ENCODE results near the gene HMGCS2. TPM values are rescaled to one million over a fixed set of nuclear protein-coding genes. Genes with fewer than 3 reads are reported as not detected.
"Not testable (repeated sequence)": the region's sequence is repeated elsewhere in the genome, so short reads cannot be mapped to it uniquely, and the experiment has no call there.

Gene HMGCS2
- total RNA-seq, 2 experiments from 2014 or later = not detected

DNA sequence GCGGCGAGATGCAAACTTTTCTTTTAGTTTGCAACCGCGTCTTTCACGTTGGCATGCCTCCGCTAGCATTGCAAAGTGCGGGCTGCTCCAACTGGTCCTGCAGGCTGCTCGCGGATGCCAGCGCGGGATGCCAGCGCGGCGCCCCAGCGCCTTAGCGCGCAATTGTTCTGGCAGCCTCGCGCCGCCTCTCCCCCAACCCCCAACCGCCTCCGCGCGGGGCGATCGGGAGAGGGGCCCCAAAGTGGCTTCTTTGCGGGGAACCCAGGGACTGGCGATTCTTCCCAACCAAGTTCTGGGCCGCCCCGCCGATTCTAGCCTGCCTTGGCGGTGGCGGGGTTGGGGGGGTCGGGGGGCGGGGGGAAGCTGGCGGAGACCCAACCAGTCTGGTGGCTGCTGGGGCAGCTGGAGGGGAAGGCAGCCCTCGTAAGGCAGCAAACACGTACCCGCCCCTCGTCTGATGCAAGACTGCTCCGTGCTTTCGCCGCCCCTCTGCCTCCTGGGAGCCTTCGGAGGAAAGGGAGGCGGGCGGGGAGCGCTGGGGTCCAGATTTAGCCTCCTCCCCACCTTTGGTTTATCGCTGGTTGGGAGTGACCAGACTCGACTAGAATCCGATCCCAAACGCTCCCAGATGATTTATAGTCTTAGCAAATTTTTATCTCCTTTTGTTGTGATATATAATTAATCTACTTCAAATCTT lies 56.2 kb downstream of the HMGCS2 start:
- POLR2A ChIA-PET = interaction anchor here (0.6 kb wide), 1 partner anchor 224 kb away, joined by 3 read pairs; no protein-coding TSS in a partner anchor
- Mint-ChIP-seq H3K27me3 (peaks cover 28% of the 10 kb centered on the region), H3K4me3 (peak overlapping the region; percentile 95), H3K4me1 (peaks cover 43% of the 10 kb centered on the region), H3K9me3 (no peaks in the 10 kb centered on the region), H3K27ac (peak overlapping the region; percentile 90), H3K36me3 (ENCODE audit: low read depth) (peaks cover 13% of the 10 kb centered on the region)
- DNase-seq = peak; percentile 60
- CTCF ChIA-PET = no interaction called here

DNA sequence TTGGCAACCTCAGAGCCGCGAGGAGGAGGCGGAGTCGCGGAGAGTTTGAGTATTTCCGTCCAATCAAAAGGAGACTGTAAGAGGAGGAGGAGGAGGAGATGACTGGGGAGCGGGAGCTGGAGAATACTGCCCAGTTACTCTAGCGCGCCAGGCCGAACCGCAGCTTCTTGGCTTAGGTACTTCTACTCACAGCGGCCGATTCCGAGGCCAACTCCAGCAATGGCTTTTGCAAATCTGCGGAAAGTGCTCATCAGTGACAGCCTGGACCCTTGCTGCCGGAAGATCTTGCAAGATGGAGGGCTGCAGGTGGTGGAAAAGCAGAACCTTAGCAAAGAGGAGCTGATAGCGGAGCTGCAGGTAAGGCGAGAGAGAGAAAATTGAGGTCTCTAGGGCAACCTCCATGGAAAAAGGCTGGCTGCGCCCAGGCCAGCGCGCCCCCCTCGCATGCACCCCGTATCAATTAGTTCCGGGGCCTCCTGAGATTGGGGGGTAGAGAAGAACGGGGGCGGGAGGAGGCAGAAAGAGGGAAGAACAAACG lies 56.8 kb downstream of the HMGCS2 start, which contains the start of gene PHGDH:
Gene PHGDH, plus strand, starts transcription at position 131 of the 538 bp plus-strand sequence. Its CDS starts 89 bp downstream, at position 220.
- CTCF ChIA-PET = no interaction called here
- Mint-ChIP-seq H3K27me3 (peaks cover 31% of the 10 kb centered on the region), H3K4me1 (peaks cover 43% of the 10 kb centered on the region), H3K27ac (peak within 1 kb of the TSS; percentile 90), H3K4me3 (peak within 1 kb of the TSS; percentile 95), H3K36me3 (ENCODE audit: low read depth) (peaks cover 12% of the 10 kb centered on the region), H3K9me3 (no peaks in the 10 kb centered on the region)
- DNase-seq = peak; percentile 72
- POLR2A ChIA-PET = interaction anchor here (0.6 kb wide), 1 partner anchor 224 kb away, joined by 3 read pairs; no protein-coding TSS in a partner anchor

DNA sequence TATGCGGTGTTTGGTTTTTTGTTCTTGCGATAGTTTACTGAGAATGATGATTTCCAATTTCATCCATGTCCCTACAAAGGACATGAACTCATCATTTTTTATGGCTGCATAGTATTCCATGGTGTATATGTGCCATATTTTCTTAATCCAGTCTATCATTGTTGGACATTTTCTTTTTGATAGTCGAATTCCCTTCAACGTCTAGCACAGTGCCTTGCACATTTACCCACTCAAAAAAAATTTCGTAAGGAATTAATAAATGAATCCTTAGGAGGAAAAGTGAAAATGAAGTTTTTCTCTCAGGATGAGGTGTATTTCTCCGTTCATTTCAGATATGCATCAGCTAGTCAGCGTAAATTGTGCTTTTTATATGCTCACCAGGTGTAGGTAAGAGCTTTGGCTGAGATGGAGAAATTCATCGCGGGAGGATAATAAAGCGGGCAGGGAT lies 57.3 kb downstream of the HMGCS2 start:
- H3K27ac Mint-ChIP-seq = peak overlapping the region; percentile 90
- POLR2A ChIA-PET, CTCF ChIA-PET: not testable (repeated sequence)

DNA sequence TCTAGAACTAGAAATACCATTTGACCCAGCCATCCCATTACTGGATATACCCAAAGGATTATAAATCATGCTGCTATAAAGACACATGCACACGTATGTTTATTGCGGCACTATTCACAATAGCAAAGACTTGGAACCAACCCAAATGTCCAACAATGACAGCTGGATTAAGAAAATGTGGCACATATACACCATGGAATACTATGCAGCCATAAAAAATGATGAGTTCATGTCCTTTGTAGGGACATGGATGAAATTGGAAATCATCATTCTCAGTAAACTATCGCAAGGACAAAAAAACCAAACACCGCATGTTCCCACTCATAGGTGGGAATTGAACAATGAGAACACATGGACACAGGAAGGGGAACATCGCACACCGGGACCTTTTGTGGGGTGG lies 62.1 kb downstream of the HMGCS2 start:
- CTCF ChIA-PET; DNase-seq; H3K36me3 Mint-ChIP-seq (ENCODE audit: low read depth); H3K4me3 Mint-ChIP-seq; H3K27ac Mint-ChIP-seq; H3K4me1 Mint-ChIP-seq; POLR2A ChIA-PET: not testable (repeated sequence)
- Mint-ChIP-seq H3K27me3 (peaks cover 43% of the 10 kb centered on the region), H3K9me3 (peaks cover 20% of the 10 kb centered on the region)

More for the DNA sequence above, 57.3 kb downstream of the HMGCS2 start:
- peaks cover 40% of the 10 kb centered on the region for H3K4me1 Mint-ChIP-seq
- peaks cover 31% of the 10 kb centered on the region for H3K27me3 Mint-ChIP-seq
- H3K4me3 Mint-ChIP-seq = peak overlapping the region; percentile 95
- DNase-seq, H3K9me3 Mint-ChIP-seq: not testable (repeated sequence)
- H3K36me3 Mint-ChIP-seq (ENCODE audit: low read depth) = peaks cover 12% of the 10 kb centered on the region

DNA sequence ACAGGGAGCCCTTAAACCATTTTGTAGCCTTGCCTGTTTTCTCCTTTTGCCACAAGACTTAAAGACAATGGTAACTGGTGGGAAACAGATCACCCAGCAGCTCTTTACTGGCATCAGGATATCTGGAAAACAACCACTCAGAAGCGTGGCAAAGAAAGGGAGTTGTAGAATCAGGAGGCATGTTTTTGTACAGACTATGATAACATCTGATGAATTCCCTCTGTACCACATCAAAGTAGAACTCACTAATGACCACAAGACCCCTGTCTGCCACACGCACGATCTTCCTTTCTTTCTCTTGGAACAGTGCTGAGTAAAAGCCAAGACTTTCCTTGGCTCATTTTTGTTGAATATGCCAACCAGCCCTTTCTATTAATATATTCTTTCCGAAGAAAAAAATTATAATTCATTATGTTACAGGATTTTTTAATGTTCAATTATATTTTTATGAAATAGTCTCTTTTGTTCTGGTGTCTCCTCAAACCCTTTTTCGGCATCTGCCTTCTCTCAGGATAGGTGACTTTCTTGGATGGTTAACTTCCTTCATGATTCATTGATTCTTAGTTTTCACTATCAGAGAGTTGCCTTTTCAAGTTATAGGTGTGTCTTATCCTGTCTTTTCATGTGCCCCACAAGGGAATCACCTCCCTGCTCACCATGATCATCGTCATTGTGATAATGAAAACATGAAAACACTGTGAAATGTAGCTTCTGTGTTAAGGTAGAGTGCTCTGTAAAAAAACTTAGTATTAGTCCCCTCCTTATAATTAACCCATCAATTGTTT lies 64.8 kb downstream of the HMGCS2 start:
- DNase-seq = no peak
- Mint-ChIP-seq H3K4me3 (no peak overlapping the region), H3K4me1 (no peaks in the 10 kb centered on the region), H3K36me3 (ENCODE audit: low read depth) (peaks cover 3% of the 10 kb centered on the region), H3K27me3 (peaks cover 33% of the 10 kb centered on the region), H3K27ac (no peak overlapping the region), H3K9me3 (peaks cover 28% of the 10 kb centered on the region)
- POLR2A ChIA-PET = no interaction called here
- CTCF ChIA-PET = no interaction called here

DNA sequence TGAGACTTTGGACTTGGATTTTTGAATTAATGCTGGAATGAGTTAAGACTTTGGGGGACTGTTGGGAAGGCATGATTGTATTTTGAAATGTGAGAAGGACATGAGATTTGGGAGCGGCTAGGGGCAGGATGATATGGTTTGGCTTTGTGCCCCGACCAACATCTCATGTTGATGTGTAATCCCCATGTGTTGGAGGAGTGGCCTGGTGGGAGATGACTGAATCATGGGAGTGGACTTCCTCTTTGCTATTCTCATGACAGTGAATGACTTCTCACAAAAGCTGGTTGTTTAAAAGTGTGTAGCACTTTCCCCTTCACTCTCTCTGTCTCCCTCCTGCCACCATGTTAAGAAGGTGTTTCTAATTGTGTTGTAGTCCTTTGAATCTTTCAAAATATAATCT lies 66.3 kb downstream of the HMGCS2 start:
- Mint-ChIP-seq H3K4me3 (no peak overlapping the region), H3K27ac (no peak overlapping the region), H3K36me3 (ENCODE audit: low read depth) (peaks cover 3% of the 10 kb centered on the region), H3K27me3 (peaks cover 26% of the 10 kb centered on the region), H3K9me3 (peaks cover 28% of the 10 kb centered on the region), H3K4me1 (no peaks in the 10 kb centered on the region)
- DNase-seq = no peak
- CTCF ChIA-PET = no interaction called here
- POLR2A ChIA-PET = no interaction called here

DNA sequence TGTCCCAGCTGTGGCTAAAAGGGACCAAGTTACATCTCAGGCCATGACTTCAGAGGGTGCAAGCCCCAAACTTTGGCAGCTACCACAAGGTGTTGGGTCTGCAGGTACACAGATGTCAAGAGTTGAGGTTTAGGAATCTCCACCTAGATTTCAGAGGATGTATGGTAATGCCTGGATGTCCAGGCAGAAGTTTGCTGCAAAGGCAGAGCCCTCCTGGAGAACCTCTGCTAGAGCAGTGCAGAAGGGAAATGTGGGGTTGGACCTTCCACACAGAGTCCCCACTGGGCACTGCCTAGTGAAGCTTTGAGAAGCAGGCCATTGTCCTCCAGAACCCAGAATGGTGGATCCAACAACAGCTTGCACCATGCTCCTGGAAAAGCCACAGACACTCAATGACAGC lies 67.0 kb downstream of the HMGCS2 start:
- Mint-ChIP-seq H3K4me1 (no peaks in the 10 kb centered on the region), H3K4me3 (no peak overlapping the region), H3K36me3 (ENCODE audit: low read depth) (peaks cover 3% of the 10 kb centered on the region), H3K27me3 (peaks cover 23% of the 10 kb centered on the region), H3K27ac (no peak overlapping the region), H3K9me3 (peaks cover 28% of the 10 kb centered on the region)
- no peak for DNase-seq
- CTCF ChIA-PET = no interaction called here
- POLR2A ChIA-PET = no interaction called here

DNA sequence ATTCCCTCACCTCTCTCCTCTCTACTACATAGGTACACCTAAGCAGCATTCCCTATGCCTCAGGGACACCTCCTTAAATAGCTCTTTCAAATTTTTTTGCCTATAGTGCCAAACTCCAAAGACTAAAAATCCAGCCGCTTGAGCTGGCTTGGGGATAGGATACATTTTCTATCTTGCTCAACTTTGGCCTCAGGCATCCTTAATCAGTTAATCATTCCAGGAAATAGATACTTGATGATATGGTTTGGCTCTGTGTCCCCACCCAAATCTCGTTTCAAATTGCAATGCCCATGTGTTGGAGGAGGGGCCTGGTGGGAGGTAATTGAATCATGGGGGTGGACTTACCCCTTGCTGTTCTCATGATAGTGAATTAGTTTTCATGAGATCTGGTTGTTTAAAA lies 68.4 kb downstream of the HMGCS2 start:
- Mint-ChIP-seq H3K27ac (no peak overlapping the region), H3K36me3 (ENCODE audit: low read depth) (peaks cover 3% of the 10 kb centered on the region), H3K4me3 (no peak overlapping the region), H3K9me3 (peaks cover 27% of the 10 kb centered on the region), H3K4me1 (no peaks in the 10 kb centered on the region), H3K27me3 (peaks cover 26% of the 10 kb centered on the region)
- DNase-seq = no peak
- ChIA-PET POLR2A (no interaction called here), CTCF (no interaction called here)

Other genes with a start within 250 kb of the HMGCS2 start
- gene ZNF697, start 120.6 kb downstream of the HMGCS2 start, total RNA-seq = under 1 TPM in 1 of 2 experiments, not detected in 1; 0.10 TPM
- gene PHGDH, start 57.0 kb downstream of the HMGCS2 start, total RNA-seq = 100 to 1,000 TPM; 102 to 115 TPM
- gene REG4, start 42.6 kb upstream of the HMGCS2 start, total RNA-seq = under 1 TPM; 0.62 to 0.67 TPM
- not detected for gene ADAM30, start 127.6 kb upstream of the HMGCS2 start, total RNA-seq

Data from activated CD4-positive, alpha-beta T cell treated with anti-CD3 and anti-CD28 coated beads, Interleukin-2, amount 10 ng/mL, durations not matched to agents 7 days and 5 days (primary cell).